GM12864 (cell line): ENCODE data around the gene GNG2.

Experiments
- DNase-seq: peaks from one replicate; pipeline ENCODE4 v3.0.0-alpha.2; 2011; ENCODE audit warnings: low read depth
- H3K4me3 ChIP-seq: 2 replicates; pipeline ENCODE4 v1.5.1; 2011; ENCODE audit warnings: mild to moderate bottlenecking, low read depth, low read length, control low read depth
- CTCF ChIP-seq: IDR thresholded peaks from 2 replicates; pipeline ENCODE4 v1.5.1; 2011; ENCODE audit warnings: low read depth, mild to moderate bottlenecking, moderate library complexity, low read length, control low read depth, inconsistent platforms; ENCODE audit errors: missing control alignments

The GNG2 gene

GRCh38 chr14:51950007-51950406 is 89.6 kb downstream of the GNG2 start:
- DNase-seq = no peak
- no peak for TF ChIP-seq CTCF
- no peak overlapping the region for H3K4me3 ChIP-seq

- no peak overlapping the region for H3K4me3 ChIP-seq
- TF ChIP-seq CTCF = no peak
- no peak for DNase-seq
These were observed 91.2 kb downstream of the GNG2 start for GRCh38 chr14:51951656-51952055.

DNA sequence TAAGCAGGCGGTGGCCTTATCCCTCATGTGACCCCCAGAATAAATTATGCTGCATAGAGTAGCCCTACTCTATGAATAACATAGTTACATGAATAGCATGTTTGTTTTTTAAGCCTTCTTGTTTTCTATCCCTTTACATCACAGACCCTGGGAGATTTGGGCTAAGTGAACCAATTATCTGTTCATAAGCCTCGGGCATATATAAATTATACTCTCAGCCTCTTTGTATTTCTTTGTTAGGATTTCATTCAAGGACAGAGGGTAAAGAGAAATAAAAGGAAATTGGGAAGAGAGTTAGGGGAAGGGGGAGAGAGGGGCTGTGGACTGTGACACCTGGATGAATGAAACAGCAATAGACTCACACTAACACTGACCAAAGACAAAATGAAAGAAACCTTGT is 93.6 kb downstream of the GNG2 start:
- no peak overlapping the region for H3K4me3 ChIP-seq
- TF ChIP-seq CTCF = no peak
- no peak for DNase-seq

DNA sequence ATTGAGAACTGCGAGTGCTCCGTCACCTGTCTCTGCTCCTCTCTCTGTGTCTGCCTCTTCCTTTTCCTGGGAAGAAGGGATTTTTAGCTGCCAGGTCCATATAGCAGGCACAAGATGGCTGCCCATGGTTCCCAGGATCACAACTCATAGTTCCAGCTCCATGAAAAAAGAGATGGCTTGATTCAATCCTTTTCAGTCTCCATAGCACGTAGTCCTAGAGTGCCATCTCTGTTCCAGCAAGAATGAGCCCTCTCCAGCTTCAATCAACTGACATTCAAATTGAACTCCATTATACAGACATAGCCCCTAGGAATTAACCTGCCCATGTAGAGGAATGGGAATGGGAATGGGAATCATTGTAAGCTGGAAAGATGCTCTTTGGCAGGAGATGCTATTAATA is 94.2 kb downstream of the GNG2 start:
- no peak for DNase-seq
- no peak overlapping the region for H3K4me3 ChIP-seq
- TF ChIP-seq CTCF = peak; percentile 23

DNA sequence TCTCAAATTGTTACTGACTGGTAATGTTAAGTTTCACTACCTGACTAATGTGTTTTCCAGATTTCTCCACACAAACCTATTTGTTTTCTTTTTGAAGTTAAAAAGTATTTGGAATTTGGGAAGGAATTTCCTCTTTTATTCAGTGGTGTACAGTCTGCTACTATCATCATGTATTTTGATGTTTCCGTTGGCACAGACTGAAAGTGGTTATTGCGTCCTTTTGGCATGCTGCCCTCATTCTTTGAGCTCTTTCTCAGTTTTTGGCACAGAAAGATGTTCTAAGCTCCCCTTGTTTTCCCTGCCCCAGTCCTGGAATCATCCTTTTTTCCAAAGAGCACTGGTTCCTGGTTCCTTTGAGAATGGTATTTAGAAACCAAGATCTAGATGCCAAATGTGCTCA is 97.5 kb downstream of the GNG2 start:
- DNase-seq = no peak
- no peak overlapping the region for H3K4me3 ChIP-seq
- TF ChIP-seq CTCF = no peak

GRCh38 chr14:51959928-51960327 is 99.5 kb downstream of the GNG2 start:
- H3K4me3 ChIP-seq = no peak overlapping the region
- DNase-seq = no peak
- no peak for TF ChIP-seq CTCF

- TF ChIP-seq CTCF = no peak
These were observed 100.5 kb downstream of the GNG2 start for GRCh38 chr14:51960866-51961265.

More at GRCh38 chr14:51960866-51961265, 100.5 kb downstream of the GNG2 start:
- DNase-seq = no peak
- H3K4me3 ChIP-seq = no peak overlapping the region
